Adrenal gland (tissue), 12 donors: Measurements from ENCODE around the gene DGKH. TPM values are rescaled to one million over a fixed set of nuclear protein-coding genes. Genes with fewer than 3 reads are reported as not detected.
"Not testable (repeated sequence)": the region's sequence is repeated elsewhere in the genome, so short reads cannot be mapped to it uniquely, and the experiment has no call there.

Experiments used
- DNase-seq, 7 donors: peaks; one replicate each; pipeline ENCODE4 v3.0.0-alpha.2; 2019 to 2020
- H3K27ac ChIP-seq, 5 donors: fragments of 200-600 bp; sonication (generic) in 4 of 5; 1 replicate in 3 of 5; 2 replicates in 2 of 5; pipeline versions ENCODE4 v1.5.1 to v1.8.0; 2016 to 2020; ENCODE audit warnings: mild to moderate bottlenecking in 1 of 5
- H3K27me3 ChIP-seq: fragments of 200-600 bp; 2 replicates; pipeline ENCODE4 v1.8.0; 2021
- H3K36me3 ChIP-seq, 2 donors: fragments of 200-600 bp; replicated peaks in 1 of 2; 1 replicate in 1 of 2; 2 replicates in 1 of 2; pipeline versions ENCODE4 v1.5.1 to v1.8.0; 2018 to 2022
- H3K4me1 ChIP-seq, 2 donors: fragments of 200-600 bp; replicated peaks in 1 of 2; 1 replicate in 1 of 2; 2 replicates in 1 of 2; pipeline versions ENCODE4 v1.5.1 to v1.8.0; 2018 to 2021
- H3K4me3 ChIP-seq, 4 donors: fragments of 200-600 bp; sonication (generic) in 3 of 4; one replicate each; pipeline ENCODE4 v1.5.1; 2016 to 2018
- H3K9me3 ChIP-seq, 3 donors: fragments of 200-600 bp; sonication (generic) in 1 of 3; replicated peaks in 1 of 3; 1 replicate in 2 of 3; 2 replicates in 1 of 3; pipeline versions ENCODE4 v1.5.1 to v1.8.0; 2016 to 2021
- POLR2A ChIP-seq, 2 donors: fragments of 450-650 bp; IDR thresholded peaks; one replicate each; pipeline ENCODE4 v1.6.1; 2017; ENCODE audit warnings: antibody characterized with exemption in 2 of 2, mild to moderate bottlenecking in 2 of 2, moderate library complexity in 1 of 2
- WGBS, 4 donors: extraction: QIAGEN DNeasy Blood & Tissue Kit in 2 of 4; methylation state at CpG; one replicate each; pipeline versions ENCODE4 v1.1.5 to v1.1.7; 2013 to 2017; 5-methylcytosine and 5-hydroxymethylcytosine counted together
- intact Hi-C, 2 donors: fragments of 100-400 bp; cut with DNase I; formaldehyde crosslinking; loops; one replicate each; pipeline versions ENCODE4 v1.14.1 to v1.15.0; 2022 to 2023
- polyA plus RNA-seq, 3 donors: library from polyadenylated mRNA; stranded (reverse); fragments of 200-250 nt in 2 of 3; fragments of 350-450 nt in 1 of 3; fragmentation: Illumina TruSeq in 1 of 3; extraction: RNeasy Lipid Tissue Mini Kit (QIAGEN cat#74804) in 1 of 3; gene quantifications; one replicate each; pipeline ENCODE4 v1.2.3, GENCODE V29; 2013 to 2014
- total RNA-seq, 9 donors: library from RNA; depleted of rRNA in 4 of 9; stranded (reverse); fragments of >200 nt in 4 of 9; fragments of 120-200 nt in 1 of 9; fragmentation: NEBNext Ultra II Directional in 1 of 9; extraction: Animal tissue kit (Norgen Biotek cat#: 25700) in 1 of 9; gene quantifications; one replicate each; pipeline versions ENCODE4 v1.1.0 to v1.2.4, GENCODE V29; 2013 to 2023
- TF ChIP-seq, protein P1 (sequence below), 6 experiments: fragments of 450-650 bp in 4 of 6; fragments of 200-600 bp in 2 of 6; sonication (generic) in 1 of 6; IDR thresholded peaks; 1 replicate in 5 of 6; 2 replicates in 1 of 6; pipeline versions ENCODE4 v1.5.1 to v1.8.0; 2016 to 2021; ENCODE audit warnings: antibody characterized with exemption in 6 of 6, mild to moderate bottlenecking in 2 of 6, moderate library complexity in 1 of 6
- donor health status: healthy with polysubstance abuse.
- donor health status: Bipolar disorder and iron deficiency.
- donor health status: DM: yes; HTN: yes; CAD: no.
- donor health status: DM: no; HTN: no; CAD: no.
- donor health status: DM: no; HTN: no; CAD: no.
- donor health status: DM: yes; HTN: yes; CAD: no.

Gene DGKH
- total and polyA plus RNA-seq, 12 donors, result 0.81 to 7.1 (median 3.6) TPM

DNA sequence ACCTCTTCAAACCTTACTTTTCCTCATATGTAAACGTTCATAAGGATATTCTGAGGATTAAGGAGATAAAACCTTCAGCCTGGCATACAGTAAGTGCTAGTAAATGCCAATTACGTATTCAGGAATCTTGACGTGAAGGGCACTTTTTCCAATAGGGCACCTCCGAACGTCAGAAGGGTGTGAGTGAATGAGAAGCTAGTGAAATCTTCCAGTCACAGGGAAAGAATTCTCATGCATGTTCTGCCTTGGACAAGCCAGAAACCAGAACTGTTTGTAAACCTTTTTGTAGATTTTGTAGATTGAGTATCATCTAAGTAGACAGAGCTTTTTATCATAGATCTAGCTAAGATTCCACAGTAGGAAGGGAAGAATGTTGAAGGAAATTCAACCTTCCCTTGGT is 16.5 kb downstream of the DGKH start:
- no peaks in the 10 kb centered on the region for H3K9me3 ChIP-seq
- intact Hi-C loops, result no loop called here
- H3K27ac ChIP-seq, result no peak overlapping the region
- H3K4me3 ChIP-seq, result no peak overlapping the region
- DNase-seq, result no peak
- WGBS, 4 donors, result 86 to 91% (median 90%) methylated on average over 5 of the region's 5 CpGs
- H3K4me1 ChIP-seq, result no peaks in the 10 kb centered on the region
- H3K27me3 ChIP-seq, result no peaks in the 10 kb centered on the region
- no peak for TF ChIP-seq POLR2A (IDR thresholded peaks at IDR 0.05)
- TF ChIP-seq, protein P1, sequence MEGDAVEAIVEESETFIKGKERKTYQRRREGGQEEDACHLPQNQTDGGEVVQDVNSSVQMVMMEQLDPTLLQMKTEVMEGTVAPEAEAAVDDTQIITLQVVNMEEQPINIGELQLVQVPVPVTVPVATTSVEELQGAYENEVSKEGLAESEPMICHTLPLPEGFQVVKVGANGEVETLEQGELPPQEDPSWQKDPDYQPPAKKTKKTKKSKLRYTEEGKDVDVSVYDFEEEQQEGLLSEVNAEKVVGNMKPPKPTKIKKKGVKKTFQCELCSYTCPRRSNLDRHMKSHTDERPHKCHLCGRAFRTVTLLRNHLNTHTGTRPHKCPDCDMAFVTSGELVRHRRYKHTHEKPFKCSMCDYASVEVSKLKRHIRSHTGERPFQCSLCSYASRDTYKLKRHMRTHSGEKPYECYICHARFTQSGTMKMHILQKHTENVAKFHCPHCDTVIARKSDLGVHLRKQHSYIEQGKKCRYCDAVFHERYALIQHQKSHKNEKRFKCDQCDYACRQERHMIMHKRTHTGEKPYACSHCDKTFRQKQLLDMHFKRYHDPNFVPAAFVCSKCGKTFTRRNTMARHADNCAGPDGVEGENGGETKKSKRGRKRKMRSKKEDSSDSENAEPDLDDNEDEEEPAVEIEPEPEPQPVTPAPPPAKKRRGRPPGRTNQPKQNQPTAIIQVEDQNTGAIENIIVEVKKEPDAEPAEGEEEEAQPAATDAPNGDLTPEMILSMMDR (IDR thresholded peaks at IDR 0.05), result no peak
- no peaks in the 10 kb centered on the region for H3K36me3 ChIP-seq

DNA sequence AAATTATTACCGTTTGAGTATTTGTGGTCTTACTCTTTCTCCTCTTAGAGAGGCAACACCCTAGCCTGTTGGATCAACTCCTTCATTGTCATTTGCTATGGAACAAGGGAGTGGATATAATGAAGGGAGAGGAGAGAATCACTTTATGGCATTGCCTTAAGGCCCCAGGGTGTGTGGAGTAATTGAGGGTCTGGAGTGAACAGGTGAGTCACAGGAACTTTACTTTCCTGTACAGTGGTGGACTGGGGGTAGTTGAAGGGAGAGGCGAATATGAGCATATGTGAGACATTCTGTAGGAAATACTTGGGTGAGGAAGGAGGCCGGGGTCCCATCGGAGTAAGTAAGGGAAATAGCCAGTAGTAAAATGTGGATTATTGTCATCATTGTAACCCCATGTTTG is 17.0 kb downstream of the DGKH start:
- no peaks in the 10 kb centered on the region for H3K36me3 ChIP-seq
- intact Hi-C loops, result no loop called here
- H3K27me3 ChIP-seq, result no peaks in the 10 kb centered on the region
- WGBS, 4 donors, result 94 to 96% (median 95%) methylated on average over 4 of the region's 4 CpGs
- no peak for TF ChIP-seq POLR2A (IDR thresholded peaks at IDR 0.05)
- no peak overlapping the region for H3K27ac ChIP-seq
- no peaks in the 10 kb centered on the region for H3K9me3 ChIP-seq
- no peak overlapping the region for H3K4me3 ChIP-seq
- no peaks in the 10 kb centered on the region for H3K4me1 ChIP-seq
- no peak for DNase-seq

DNA sequence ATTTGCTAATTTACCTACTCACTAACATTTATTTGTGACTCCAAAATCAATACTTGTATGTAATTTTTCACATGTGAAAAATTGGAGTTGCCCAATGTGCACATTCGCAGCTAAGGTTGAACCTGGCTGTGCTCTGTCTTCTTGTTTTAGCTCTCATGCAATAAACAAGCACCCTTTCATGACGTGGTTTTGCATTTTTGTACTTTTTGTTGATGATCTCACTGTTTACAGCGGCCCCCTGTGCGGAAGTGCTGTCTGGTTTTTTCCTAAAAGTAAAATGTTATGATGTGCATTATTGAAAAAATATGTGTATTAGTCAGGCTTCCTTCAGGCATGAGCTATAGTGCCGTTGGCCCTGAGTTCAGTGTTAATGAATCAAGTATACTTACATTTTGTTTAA is 18.1 kb downstream of the DGKH start:
- Histone ChIP-seq H3K27me3 (no peaks in the 10 kb centered on the region), H3K4me3 (no peak overlapping the region), H3K36me3 (no peaks in the 10 kb centered on the region), H3K9me3 (no peaks in the 10 kb centered on the region), H3K4me1 (no peaks in the 10 kb centered on the region), H3K27ac (no peak overlapping the region)
- WGBS, 4 donors, result 76 to 85% (median 78%) methylated on average over 5 of the region's 5 CpGs
- no peak for DNase-seq
- TF ChIP-seq POLR2A (IDR thresholded peaks at IDR 0.05), result no peak
- TF ChIP-seq, protein P1 (IDR thresholded peaks at IDR 0.05), result no peak
- intact Hi-C loops, result no loop called here

DNA sequence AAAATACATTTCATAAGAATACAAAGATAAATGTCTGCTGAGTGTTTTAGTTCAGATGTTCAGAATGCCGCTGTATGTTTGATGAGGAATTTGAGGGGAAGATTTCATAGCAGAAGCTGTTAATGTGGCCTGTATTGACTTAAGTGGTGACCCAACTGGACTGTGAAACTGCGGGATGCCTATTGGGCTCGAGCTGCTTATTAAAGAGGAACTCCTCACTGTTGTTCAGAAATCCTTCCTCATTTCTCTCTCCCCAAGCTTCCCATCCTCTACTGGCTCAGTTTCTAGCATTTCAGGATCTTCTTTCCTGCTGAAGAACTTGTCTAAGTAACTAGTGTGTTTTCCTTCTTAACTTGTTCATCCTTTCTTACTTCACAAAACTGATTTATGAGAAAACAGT is 20.4 kb downstream of the DGKH start:
- H3K27me3 ChIP-seq, result no peaks in the 10 kb centered on the region
- no peaks in the 10 kb centered on the region for H3K4me1 ChIP-seq
- no peak overlapping the region for H3K4me3 ChIP-seq
- TF ChIP-seq POLR2A (IDR thresholded peaks at IDR 0.05), result no peak
- TF ChIP-seq, protein P1 (IDR thresholded peaks at IDR 0.05), result no peak
- WGBS, 4 donors, result 64 to 84% (median 76%) methylated on average over 3 of the region's 3 CpGs
- H3K9me3 ChIP-seq, result no peaks in the 10 kb centered on the region
- H3K27ac ChIP-seq, result no peak overlapping the region
- DNase-seq, result no peak
- intact Hi-C loops, result no loop called here
- H3K36me3 ChIP-seq, result no peaks in the 10 kb centered on the region

DNA sequence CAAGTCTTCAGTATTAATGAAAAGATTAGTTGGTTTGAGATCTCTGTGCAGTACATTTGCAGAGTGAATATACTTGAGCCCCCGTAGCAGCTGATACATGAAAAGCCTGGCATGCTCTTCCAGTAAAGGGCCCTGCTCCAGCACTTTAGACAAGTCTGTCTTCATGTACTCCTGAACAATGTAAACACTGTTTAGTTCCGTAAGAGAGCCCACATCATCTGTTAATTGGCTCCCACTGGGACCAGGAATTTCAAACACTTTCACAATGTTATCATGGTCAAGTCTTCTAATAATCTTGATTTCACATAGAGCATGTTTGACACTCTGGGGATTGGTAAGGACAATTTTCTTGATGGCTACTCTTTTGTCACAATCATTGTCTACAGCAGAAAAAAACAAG is 22.2 kb downstream of the DGKH start:
- DNase-seq, H3K4me1 ChIP-seq, H3K36me3 ChIP-seq, intact Hi-C loops, H3K27ac ChIP-seq, H3K27me3 ChIP-seq, H3K4me3 ChIP-seq, H3K9me3 ChIP-seq: not testable (repeated sequence)
- 94 to 100% (median 98%) methylated on average over 2 of the region's 2 CpGs for WGBS, 4 donors

DNA sequence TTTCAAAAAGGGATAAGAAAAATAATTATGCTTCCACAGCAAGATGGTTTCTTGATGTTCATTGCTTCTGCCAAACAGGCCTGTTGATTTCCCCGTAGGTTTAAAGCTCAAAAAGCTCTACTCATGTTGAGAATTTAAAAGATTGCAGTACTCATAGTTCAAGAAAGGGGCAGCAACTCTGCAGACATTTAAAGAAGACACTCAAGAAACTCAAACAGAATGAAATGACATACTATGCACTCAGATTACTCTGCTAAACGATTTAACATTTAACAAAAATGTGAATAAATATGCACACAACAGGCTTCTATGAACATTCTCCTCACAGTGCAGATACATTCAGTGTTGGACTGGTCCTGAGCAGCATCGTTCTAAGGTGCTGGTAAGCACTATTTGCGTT is 22.7 kb downstream of the DGKH start:
- H3K4me1 ChIP-seq, H3K9me3 ChIP-seq, H3K4me3 ChIP-seq, H3K36me3 ChIP-seq, intact Hi-C loops, H3K27me3 ChIP-seq, H3K27ac ChIP-seq, DNase-seq: not testable (repeated sequence)
- WGBS, 4 donors, result 88 to 93% (median 90%) methylated on average over 4 of the region's 4 CpGs
